ENCODE results near the gene NTRK1. TPM values are rescaled to one million over a fixed set of nuclear protein-coding genes. Genes with fewer than 3 reads are reported as not detected.
A peak's percentile ranks its signal among the peaks of the same experiment; 100 is the strongest.

The NTRK1 gene
- total RNA-seq, 3 donors from 2014 or later: 0.16 to 4.9 (median 0.73) TPM

- Histone ChIP-seq H3K27me3 (peaks cover 0 to 42% of the 10 kb centered on the region in 2 donors), H3K9me3 (no peaks in the 10 kb centered on the region), H3K4me3 (no peak overlapping the region), H3K36me3 (no peaks in the 10 kb centered on the region), H3K27ac (no peak overlapping the region), H3K4me1 (no peaks in the 10 kb centered on the region)
- intact Hi-C loops (cut with DNase I; ENCODE audit: low total_unique reads): no loop called here
- TF ChIP-seq POLR2A (IDR thresholded peaks at IDR 0.05) (no peak), CTCF (IDR thresholded peaks at IDR 0.05) (no peak), POLR2AphosphoS5 (IDR thresholded peaks at IDR 0.05) (no peak)
- no peak for DNase-seq (ENCODE audit: low spot score in 2 of 2)
Measured at GRCh38 chr1:156845953-156846545, 14.6 kb upstream of the NTRK1 start.

- Histone ChIP-seq H3K9me3 (no peaks in the 10 kb centered on the region), H3K4me3 (no peak overlapping the region), H3K27me3 (peaks cover 0 to 39% of the 10 kb centered on the region in 2 donors), H3K27ac (no peak overlapping the region), H3K36me3 (no peaks in the 10 kb centered on the region), H3K4me1 (no peaks in the 10 kb centered on the region)
- intact Hi-C loops (cut with DNase I; ENCODE audit: low total_unique reads): no loop called here
- TF ChIP-seq POLR2AphosphoS5 (IDR thresholded peaks at IDR 0.05) (no peak), POLR2A (IDR thresholded peaks at IDR 0.05) (no peak), CTCF (IDR thresholded peaks at IDR 0.05) (no peak)
- DNase-seq (ENCODE audit: low spot score in 2 of 2): no peak
Measured at GRCh38 chr1:156846643-156847042, 14.0 kb upstream of the NTRK1 start.

- intact Hi-C loops (cut with DNase I; ENCODE audit: low total_unique reads): no loop called here
- no peaks in the 10 kb centered on the region for H3K4me1 ChIP-seq
- no peak overlapping the region for H3K27ac ChIP-seq
- DNase-seq (ENCODE audit: low spot score in 2 of 2): no peak
- no peak overlapping the region for H3K4me3 ChIP-seq
- no peaks in the 10 kb centered on the region for H3K36me3 ChIP-seq
- no peaks in the 10 kb centered on the region for H3K9me3 ChIP-seq
- no peak for TF ChIP-seq POLR2A (IDR thresholded peaks at IDR 0.05)
- H3K27me3 ChIP-seq: peaks cover 0 to 37% of the 10 kb centered on the region in 2 donors
Measured at GRCh38 chr1:156847591-156848460, 12.8 kb upstream of the NTRK1 start.

- no peaks in the 10 kb centered on the region for H3K9me3 ChIP-seq
- intact Hi-C loops (cut with DNase I; ENCODE audit: low total_unique reads): loop anchor here (1.0 kb wide), 1 partner anchor 37 kb away; no protein-coding TSS in a partner anchor
- H3K4me3 ChIP-seq: peak overlapping the region in 1 of 3 donors; percentile 35
- no peaks in the 10 kb centered on the region for H3K36me3 ChIP-seq
- H3K27me3 ChIP-seq: peaks cover 0 to 29% of the 10 kb centered on the region in 2 donors
- peak in 1 of 2 donors; percentile 37 for DNase-seq (ENCODE audit: low spot score in 2 of 2)
- H3K27ac ChIP-seq: no peak overlapping the region
- TF ChIP-seq POLR2A (IDR thresholded peaks at IDR 0.05) (no peak), POLR2AphosphoS5 (IDR thresholded peaks at IDR 0.05) (no peak), CTCF (IDR thresholded peaks at IDR 0.05) (no peak)
- H3K4me1 ChIP-seq: no peaks in the 10 kb centered on the region
Measured at GRCh38 chr1:156848461-156849150, 12.1 kb upstream of the NTRK1 start.

- Histone ChIP-seq H3K4me1 (no peaks in the 10 kb centered on the region), H3K36me3 (no peaks in the 10 kb centered on the region), H3K4me3 (peak overlapping the region in 1 of 3 donors; percentile 35), H3K9me3 (no peaks in the 10 kb centered on the region), H3K27me3 (peaks cover 0 to 24% of the 10 kb centered on the region in 2 donors), H3K27ac (no peak overlapping the region)
- DNase-seq (ENCODE audit: low spot score in 2 of 2): no peak
- intact Hi-C loops (cut with DNase I; ENCODE audit: low total_unique reads): loop anchor here (1.0 kb wide), 1 partner anchor 36 kb away; no protein-coding TSS in a partner anchor
- TF ChIP-seq CTCF (IDR thresholded peaks at IDR 0.05) (no peak), POLR2AphosphoS5 (IDR thresholded peaks at IDR 0.05) (no peak), POLR2A (IDR thresholded peaks at IDR 0.05) (no peak)
Measured at GRCh38 chr1:156849151-156849496, 11.5 kb upstream of the NTRK1 start.

Data from breast epithelium (tissue), 4 donors.